ENCODE results near the gene HUS1.

The HUS1 gene

GRCh38 chr7:47941136-47941844 is 38.1 kb downstream of the HUS1 start:
- TF ChIP-seq CTCF (IDR thresholded peaks at IDR 0.05; ENCODE audit: insufficient read depth, low read length, missing control alignments) = no peak
- ChIA-PET CTCF (interaction anchor here (0.8 to 13.2 kb wide), 14 partner anchors 10 to 675 kb away, joined by 3 to 240 read pairs (median 4); no protein-coding TSS in a partner anchor), POLR2A (interaction anchor here (0.6 kb wide), 1 partner anchor 154 kb away, joined by 3 read pairs; no protein-coding TSS in a partner anchor)
- DNase-seq (ENCODE audit: low read depth, low spot score) = peak; percentile 61
- no peak overlapping the region for H3K4me3 ChIP-seq (ENCODE audit: low read depth, low read length)

GRCh38 chr7:47940088-47941013 is 39.1 kb downstream of the HUS1 start:
- no peak for DNase-seq (ENCODE audit: low read depth, low spot score)
- no peak overlapping the region for H3K4me3 ChIP-seq (ENCODE audit: low read depth, low read length)
- POLR2A ChIA-PET = no interaction called here
- no peak for TF ChIP-seq CTCF (IDR thresholded peaks at IDR 0.05; ENCODE audit: insufficient read depth, low read length, missing control alignments)
- CTCF ChIA-PET = interaction anchor here (0.6 to 13.2 kb wide), 13 partner anchors 8 to 674 kb away, joined by 3 to 240 read pairs (median 4); partner anchors contain the start of gene PKD1L1

- TF ChIP-seq CTCF (IDR thresholded peaks at IDR 0.05; ENCODE audit: insufficient read depth, low read length, missing control alignments) = no peak
- ChIA-PET POLR2A (interaction anchor here (0.6 kb wide), 1 partner anchor 8 kb away, joined by 3 read pairs; no protein-coding TSS in a partner anchor), CTCF (interaction anchor here (0.8 to 13.2 kb wide), 9 partner anchors 8 to 673 kb away, joined by 3 to 240 read pairs (median 4); partner anchors contain the start of gene PKD1L1)
- no peak overlapping the region for H3K4me3 ChIP-seq (ENCODE audit: low read depth, low read length)
- no peak for DNase-seq (ENCODE audit: low read depth, low spot score)
These were observed 39.9 kb downstream of the HUS1 start for GRCh38 chr7:47939425-47940036.

GRCh38 chr7:47938574-47939165 is 40.7 kb downstream of the HUS1 start:
- POLR2A ChIA-PET = no interaction called here
- peak; percentile 25 for TF ChIP-seq CTCF (IDR thresholded peaks at IDR 0.05; ENCODE audit: insufficient read depth, low read length, missing control alignments)
- H3K4me3 ChIP-seq (ENCODE audit: low read depth, low read length) = no peak overlapping the region
- no peak for DNase-seq (ENCODE audit: low read depth, low spot score)
- CTCF ChIA-PET = interaction anchor here (0.8 to 6.0 kb wide), 11 partner anchors 7 to 672 kb away, joined by 3 to 35 read pairs (median 4); partner anchors contain the start of gene PKD1L1

- DNase-seq (ENCODE audit: low read depth, low spot score) = no peak
- H3K4me3 ChIP-seq (ENCODE audit: low read depth, low read length) = no peak overlapping the region
- TF ChIP-seq CTCF (IDR thresholded peaks at IDR 0.05; ENCODE audit: insufficient read depth, low read length, missing control alignments) = no peak
- ChIA-PET CTCF (interaction anchor here (0.9 to 6.0 kb wide), 6 partner anchors 11 to 671 kb away, joined by 3 to 35 read pairs (median 4); no protein-coding TSS in a partner anchor), POLR2A (no interaction called here)
These were observed 41.5 kb downstream of the HUS1 start for GRCh38 chr7:47937711-47938573.

Data from AG04449 (cell line).